ENCODE data around the gene S100A11.
"Not testable (repeated sequence)": the region's sequence is repeated elsewhere in the genome, so short reads cannot be mapped to it uniquely, and the experiment has no call there.

S100A11 gene

DNA sequence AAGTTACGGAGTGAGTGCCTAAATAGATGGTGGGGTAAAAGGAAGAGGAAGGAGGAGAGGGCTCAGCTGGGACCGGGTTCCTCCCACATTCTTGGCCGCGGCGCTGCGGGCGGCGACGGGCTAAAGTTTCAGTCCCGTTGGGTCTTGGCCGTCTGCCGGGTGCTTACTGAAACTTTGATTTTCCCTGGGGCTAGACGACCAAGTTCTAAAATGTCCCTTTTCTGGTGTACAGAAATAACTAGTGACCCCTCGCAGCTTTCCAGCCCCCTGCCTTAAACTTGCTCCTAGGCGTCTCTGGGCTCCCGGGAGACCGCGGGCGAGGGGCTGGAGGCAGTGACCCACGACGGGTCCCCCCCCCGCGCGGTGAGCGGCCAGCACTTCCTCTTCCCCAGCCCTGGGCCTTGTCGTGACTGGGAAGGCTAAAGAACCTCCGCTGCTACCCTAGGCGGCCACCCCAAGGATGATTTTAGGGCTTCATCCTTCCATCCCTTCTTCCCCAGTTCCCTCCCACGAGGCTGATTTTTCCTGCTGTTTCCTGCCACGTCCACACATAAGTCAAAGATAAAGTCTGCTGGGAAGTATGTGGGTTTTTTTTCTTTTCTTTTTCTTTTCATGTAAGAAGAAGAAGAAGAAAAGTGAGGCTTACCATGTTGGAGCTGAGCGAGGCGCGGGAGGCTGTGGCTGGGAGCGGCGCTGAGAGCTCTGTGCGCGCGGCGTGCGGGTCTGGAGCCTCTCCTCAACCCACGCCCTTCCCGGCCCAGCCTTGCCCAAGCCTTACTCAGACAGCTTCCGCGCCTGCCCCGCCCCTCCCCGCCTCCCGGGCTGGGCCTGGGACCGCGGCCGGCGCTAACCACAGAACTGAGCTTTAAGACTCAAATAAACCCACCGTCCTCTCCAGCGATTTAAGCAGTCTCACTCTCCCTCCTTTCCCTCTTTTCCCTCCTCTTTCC, at the start of gene S100A11:
Gene S100A11, minus strand, starts transcription at position 738 of the 950 bp plus-strand sequence. Its CDS starts 89 bp downstream, at position 649.
- peak; percentile 96 for DNase-seq (ENCODE audit: low spot score)

DNA sequence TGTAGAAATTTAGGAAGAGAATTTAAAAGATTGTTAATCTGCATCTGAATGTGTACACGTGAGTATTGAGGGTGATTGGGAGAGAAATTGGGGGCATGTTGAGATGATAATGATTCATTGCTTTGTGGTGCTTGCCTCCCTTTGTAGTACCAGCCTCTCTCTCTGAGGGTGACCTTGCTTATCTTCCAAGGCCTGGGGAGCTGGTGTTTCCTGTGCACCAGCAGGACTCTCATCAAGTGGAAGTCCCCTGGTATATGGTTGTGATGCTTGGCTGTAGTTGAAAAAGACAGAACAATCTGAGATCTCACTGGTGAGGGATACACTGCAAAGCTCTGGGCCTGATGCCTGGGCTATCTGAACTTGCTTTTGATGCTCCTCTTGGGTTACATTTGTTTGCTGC, 48.0 kb upstream of the S100A11 start:
- no peak for DNase-seq (ENCODE audit: low spot score)

DNA sequence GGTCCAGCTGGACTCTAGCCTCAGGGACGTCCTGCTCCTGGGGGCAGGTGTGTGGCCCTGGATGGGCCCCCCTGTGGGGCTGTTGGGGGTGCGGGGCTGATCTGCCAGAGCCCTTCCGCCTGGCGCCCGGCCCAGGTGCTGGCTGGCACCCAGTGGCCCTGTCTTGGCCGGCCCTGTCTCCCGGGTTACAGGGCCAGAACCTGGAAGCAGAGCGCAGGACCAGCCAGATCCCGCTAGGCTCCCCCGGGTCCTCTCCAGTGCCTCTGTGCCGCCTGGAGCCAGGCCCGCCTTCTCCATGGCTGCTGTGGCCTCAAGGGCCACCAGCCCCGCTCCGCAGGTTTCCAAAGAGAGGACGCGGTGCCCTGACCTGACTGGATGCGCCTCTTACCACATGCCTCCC, 44.2 kb upstream of the S100A11 start:
- not testable (repeated sequence) for DNase-seq (ENCODE audit: low spot score)

DNA sequence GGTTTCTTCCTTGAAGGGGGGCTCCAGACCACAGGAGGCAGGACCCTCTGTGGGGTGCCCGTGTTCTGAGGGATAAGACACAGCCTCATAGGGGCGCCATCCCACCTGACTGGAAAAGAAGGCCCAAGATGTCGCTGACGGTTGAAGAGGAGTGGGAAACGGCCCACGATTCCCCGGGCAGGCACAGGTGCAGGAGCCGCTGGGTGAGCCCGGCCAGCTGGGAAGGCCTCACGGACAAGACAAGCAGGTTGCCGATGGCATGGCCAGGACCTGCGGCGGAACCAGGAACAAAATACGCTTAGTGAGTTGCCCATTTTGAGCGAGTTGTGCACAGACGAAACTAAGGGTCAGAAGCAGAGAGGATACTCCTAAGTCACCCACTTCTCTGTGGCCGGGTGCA, 43.7 kb upstream of the S100A11 start:
- DNase-seq (ENCODE audit: low spot score), result not testable (repeated sequence)

DNA sequence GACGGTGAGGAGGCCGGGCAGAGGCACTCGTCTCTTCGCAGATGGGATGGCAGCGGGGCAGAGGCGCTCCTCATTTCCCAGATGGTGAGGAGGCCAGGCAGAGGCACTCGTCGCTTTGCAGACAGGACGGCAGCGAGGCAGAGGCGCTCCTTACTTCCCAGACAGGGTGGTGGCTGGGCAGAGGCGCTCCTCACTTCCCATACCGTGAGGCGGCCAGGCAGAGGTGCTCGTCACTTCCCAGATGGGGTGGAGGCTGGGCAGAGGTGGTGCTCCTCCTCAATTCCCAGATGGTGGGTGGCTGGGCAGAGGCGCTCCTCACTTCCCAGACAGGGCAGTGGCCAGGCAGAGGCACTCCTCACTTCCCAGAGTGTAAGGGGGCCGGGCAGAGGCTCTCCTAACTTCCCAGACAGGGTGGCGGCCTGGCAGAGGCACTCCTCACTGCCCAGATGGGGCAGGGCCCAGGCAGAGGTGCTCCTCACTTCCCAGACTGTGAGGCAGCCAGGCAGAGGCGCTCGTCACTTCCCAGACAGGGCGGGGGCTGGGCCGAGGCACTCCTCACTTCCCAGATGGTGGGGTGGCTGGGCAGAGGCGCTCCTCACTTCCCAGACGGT, 42.1 kb upstream of the S100A11 start:
- no peak for DNase-seq (ENCODE audit: low spot score)

DNA sequence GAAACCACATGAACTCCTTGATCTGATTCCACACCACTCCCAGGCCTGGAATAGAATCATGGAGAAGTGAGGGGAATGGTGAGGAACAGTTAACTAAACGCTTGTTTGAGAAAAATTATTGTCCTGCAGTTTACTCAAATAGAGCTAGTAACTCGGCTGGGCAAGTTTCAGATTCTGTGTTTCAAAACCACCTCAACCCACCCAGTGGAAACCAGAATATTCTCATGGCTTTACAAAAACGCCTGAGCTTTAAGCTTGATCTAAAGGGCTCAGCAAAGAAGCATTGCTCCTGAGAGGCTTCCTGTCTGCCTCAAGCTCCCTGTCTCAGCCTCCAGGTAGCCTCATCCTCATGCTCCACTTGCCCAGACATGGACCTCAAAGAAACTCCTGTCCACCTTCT, 35.5 kb upstream of the S100A11 start:
- no peak for DNase-seq (ENCODE audit: low spot score)

DNA sequence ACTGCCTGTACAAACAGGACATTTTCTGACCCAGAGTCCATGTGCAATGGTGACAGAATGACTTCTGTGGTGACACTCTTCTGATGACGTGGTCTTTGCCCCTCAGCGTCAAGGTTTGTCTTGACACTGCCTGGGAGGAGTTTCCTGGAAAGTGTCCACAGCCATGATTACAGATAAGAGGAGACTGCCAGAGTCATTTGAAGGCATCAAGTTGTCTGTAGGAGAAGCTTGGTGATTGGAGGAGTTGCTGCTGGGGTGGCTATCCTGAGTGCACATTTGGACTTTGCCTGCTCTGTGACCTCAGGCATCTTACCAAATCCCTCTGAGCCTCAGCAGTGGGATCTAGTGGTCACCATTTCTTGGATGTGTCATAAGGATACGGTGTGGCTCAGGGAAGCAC, 34.3 kb upstream of the S100A11 start:
- DNase-seq (ENCODE audit: low spot score), result no peak

DNA sequence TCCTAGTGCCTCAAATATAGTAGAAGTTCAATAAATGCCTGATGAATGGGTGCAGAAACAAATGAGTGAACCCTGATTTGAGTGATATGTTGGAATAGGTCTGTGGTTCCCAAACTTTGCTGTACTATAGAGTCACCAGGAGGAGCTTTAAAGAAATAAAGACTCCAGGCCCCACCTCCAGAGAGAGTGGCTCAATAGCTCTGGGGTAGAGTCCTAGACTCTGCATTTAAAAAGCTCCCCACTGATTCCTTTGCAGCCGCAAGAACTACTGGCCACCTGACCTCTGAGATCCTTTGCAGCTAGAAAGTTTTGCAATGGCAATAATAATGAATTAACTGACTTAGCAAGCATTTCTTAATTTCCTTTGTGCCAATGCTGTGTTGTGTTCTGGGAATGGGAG, 31.1 kb upstream of the S100A11 start:
- DNase-seq (ENCODE audit: low spot score), result no peak

DNA sequence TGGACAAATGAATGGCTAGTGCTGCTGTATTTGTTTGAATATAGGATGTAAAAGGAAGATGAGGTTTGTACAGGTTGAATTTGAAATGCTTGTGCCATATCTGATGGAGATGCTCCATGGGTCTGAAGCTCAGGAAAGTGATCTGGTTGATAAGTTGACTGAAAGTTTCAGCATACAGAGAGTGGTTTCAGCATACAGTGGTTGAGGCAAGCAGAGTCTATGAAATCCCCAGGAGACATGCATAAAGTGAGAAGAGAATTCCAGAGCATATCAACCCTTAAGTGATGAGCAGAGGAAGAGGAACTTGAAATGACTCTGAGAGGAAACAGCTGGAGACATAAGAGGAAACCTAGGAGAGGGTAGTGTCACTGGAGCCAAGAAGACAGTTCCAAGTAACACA, 30.3 kb upstream of the S100A11 start:
- DNase-seq (ENCODE audit: low spot score), result no peak

DNA sequence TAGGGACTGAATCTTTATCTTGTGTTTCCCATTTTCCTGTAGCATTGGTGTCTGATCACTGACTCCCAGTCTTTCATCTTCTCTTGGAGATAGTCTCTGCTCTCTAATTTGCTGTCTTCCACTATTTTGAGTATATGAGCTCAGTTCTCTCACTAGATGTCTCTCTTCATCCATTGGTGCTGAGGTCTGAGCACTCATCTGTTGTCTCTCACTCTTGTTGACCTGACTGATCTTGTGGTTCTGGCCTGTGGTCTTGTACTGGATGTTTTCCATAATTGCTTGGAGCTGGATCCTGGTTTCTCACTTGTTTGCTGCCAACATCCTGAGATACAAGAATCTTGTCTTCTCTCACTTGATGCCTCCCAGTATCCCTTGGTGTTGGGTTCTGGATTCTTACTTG, 25.1 kb upstream of the S100A11 start:
- DNase-seq (ENCODE audit: low spot score), result no peak

DNA sequence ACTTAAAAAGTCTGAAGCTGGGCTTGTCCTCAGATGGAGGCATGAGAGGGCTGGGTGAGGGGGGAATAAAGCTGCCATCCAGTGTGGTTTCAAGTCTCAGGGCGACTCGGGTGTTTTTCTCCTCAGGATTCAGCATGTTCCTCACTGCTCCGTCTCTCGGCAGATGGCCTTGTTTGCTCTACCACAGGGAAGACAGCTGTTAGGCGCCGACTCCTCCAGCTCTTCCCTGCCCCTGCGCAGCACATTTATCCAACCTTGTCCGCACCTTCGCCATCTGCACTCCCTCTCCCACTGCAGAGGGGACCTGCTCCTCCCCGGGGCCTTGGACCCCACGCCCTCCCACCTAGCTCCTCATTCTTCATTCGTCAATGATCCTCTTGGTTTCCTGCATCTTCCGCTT, 16.6 kb upstream of the S100A11 start:
- no peak for DNase-seq (ENCODE audit: low spot score)

DNA sequence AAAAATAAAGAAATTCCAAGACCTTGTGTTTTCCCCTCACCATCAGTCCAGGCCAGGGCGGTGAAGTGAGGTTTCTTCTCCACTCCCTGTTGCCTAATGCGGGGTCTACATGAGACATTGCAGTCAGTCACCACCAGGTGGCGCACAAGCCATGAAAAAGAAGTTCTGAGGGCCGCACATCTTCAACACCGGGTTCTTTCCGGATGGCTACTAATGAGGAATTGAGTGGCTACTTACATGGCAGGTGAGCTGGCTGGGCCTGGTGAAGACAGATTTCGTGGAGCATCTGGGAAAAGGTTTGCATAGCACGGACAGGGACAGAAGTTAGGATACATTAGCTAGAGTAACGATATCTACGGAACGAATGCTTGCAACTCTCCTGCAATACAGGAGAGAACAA, 15.8 kb upstream of the S100A11 start:
- DNase-seq (ENCODE audit: low spot score), result peak; percentile 83

DNA sequence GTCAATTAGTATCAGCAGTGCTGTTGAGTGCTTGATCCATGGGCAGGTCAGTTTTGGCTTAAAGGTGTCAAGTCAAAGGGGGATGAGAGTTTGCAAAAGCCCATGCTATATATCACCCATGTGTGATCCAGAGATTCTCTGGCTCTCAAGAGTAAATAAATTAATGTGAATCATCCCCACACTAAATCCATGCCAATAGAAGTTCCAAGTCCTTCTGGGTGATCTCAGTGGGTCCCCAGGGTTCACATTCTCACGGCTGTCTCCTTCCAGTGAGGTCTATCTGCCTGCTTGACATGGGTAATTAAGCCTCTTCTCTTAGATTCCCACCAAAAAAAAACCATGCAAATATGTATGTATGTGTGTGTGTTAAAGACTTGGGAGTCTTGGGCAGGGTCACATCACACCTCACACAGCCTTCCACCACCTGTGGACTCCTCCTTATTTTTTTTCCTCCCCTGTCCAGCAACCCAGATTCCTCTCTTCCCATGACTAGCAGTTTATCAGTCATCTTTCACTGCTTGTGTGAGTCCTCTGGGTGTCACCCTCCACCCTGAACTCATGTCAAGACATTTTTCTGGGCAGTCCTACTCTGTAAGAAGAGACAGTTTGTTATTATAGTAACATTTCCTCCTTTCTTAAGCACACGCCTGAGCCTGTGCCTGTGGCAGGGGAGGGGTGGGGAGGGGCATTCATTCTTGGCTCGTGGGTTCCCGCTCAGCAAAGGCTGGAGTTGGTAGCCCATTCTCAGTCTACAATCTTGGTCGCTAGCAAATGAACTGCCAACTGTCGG, 14.3 kb upstream of the S100A11 start:
- no peak for DNase-seq (ENCODE audit: low spot score)

DNA sequence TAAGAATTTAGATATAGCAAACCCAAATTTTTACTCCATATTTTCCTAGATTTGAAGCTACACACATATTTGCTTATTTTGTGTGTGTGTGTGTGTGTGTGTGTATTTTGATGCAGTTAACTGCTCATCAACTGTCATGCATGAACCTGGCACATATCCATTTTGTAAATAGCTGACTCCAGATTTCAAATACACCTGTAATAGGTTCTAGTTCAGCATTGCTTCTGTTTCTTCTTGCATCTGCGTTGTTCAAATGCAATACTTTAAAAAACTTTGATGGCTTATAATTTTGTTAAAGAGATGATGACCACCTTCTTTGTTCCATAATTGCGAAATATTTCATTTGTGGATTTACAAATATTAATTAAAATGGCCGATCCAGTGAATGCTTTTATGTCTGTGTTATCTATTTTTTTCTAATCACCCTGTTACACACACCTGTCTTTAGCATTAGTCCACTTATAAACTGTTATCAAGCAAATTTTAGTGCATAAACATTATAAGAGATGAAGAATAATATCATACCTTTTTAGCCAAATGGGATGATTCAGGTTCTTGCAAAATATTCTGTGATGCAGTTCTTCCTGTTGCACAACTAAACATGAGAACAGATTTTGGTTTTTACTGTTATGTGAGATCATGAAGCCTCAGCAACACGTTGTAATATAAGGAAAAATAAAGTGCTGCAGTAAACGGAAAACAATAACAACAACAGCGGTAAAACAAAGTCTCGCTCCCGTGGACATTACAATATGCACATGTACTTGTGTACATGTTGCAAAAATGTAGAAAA, 12.7 kb upstream of the S100A11 start:
- DNase-seq (ENCODE audit: low spot score), result peak; percentile 30

DNA sequence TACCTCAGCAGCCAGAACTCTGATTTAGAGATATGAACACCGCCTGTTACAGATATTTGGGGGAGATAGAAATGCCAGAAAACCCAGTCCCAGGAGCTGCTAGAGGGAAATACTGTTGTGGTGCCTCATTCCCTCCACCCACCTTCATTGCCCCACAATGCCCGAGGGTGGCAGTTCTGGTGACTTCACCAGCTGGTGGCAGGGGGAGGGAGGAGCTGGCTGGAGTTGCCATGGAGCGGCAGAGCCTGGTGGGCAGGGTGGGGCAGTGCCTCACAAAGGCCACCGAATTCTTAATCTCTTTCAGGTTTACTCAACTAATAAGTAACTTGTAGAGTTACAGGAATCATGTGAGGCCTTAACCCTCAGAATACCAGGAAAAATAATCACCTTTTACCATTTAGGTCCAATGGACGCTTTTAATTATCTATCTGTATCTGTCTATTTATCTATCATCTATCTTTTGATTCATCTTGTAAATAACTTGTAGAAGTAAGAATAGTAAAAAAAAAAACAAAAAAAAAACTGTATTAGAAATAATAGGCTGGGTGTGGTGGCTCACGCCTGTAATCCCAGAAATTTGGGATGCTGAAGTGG, 11.7 kb upstream of the S100A11 start:
- peak; percentile 58 for DNase-seq (ENCODE audit: low spot score)

DNA sequence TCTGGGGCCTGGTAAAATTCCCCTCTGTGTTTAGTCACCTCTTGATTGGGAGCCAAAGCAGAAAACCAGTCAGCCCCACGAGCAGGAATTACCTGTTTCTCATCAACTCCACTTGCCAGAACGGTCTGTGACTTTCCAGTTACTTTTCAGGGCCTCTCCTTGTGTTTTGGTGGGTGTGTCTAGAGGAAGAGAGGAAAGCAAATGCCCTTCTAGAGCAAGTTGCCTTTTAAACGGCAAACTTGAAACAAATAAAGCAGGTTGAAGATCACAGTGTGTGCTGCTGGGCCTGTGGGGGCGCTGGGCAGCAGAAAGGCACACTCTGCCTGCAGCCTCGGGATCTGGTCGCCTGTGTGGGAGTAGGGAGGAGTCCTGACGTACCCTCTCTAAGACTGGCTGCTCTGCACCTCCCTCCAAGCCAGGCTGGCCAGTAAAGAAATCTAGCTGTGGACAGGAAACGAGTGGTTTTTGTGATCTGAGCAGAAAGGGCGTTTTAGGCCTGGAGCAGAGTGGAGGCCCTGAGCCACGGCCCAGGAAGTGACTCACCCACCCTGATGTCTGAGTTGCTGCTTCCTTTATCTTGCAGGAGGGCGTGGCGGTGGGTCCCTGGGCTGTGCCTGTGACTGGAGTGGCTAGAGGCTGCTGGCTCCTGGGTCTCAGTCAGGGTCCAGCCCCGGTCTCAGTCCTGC, 11.1 kb upstream of the S100A11 start:
- peak; percentile 92 for DNase-seq (ENCODE audit: low spot score)

DNA sequence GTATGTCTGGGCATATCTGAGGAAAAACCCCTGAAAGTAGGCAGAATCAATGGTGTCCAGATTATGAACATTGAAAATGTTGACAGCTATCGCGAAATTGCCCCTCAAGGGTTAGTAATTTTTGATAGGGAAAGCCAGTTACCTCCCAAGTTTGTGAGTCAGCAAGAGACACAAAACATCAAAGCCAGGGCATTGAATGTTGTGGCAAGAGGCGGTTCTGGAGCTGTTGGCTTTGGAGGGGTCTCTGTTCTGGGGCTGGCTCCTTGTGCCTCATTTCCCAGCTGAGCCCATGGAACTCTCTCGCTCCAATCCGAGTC, 10.6 kb upstream of the S100A11 start:
- no peak for DNase-seq (ENCODE audit: low spot score)

DNA sequence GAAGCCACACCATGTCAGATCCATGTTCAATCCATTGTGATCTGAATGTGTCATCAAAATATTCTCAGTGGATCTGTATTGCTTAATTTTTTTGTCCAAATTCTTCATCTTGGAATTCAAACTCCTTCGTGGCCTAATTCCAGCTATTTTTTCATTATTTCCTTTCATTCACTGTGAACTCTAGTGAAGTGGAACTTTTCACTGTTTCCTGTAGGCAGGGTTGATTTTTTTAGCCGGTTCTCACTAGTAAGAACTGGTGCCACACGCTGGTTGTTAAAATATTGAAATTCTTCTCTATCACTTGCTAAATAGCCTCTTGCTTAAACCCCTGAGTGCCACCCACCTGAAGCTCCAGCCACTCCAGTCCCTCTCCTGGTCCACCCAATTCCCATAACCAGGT, 7.6 kb upstream of the S100A11 start:
- DNase-seq (ENCODE audit: low spot score), result peak; percentile 34

DNA sequence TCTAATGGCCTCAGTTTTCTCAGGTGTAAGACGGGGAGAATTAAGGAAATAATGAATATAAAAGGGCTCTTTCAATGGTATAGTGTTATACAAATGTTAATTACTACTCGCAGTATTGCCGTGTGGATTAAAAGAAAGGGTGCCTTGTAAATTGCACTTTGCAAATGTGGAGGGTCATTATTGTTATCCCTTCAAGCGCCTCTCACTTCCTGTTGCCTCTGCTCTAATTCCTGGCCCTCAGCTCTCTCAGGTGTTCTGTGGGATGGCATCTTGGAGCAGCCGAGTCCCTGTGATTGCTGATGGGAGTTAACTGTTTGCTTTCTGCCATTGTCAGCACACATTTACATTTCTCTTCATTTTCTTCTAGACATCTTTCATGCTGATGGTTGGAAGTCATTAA, 7.1 kb upstream of the S100A11 start:
- DNase-seq (ENCODE audit: low spot score), result no peak

DNA sequence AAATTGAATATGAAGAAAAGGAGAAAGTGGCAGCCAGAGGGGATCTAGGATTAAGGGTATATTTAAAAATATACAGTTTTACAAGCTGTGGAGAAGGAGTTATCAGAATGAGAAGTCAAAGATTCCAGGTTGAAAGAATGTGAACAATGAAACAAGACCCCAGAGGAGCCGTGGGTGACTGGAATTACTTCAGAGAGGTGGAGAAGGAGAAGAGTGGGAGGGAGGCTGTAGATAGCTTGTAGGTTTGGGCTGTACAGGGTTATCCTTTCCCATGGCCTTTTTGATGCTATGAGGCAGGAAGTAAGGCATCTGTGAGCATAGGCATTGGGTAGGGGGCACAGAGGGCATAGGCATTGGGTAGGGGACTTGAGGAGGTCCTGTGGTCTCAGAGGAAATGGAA, 5.2 kb upstream of the S100A11 start:
- DNase-seq (ENCODE audit: low spot score), result no peak

DNA sequence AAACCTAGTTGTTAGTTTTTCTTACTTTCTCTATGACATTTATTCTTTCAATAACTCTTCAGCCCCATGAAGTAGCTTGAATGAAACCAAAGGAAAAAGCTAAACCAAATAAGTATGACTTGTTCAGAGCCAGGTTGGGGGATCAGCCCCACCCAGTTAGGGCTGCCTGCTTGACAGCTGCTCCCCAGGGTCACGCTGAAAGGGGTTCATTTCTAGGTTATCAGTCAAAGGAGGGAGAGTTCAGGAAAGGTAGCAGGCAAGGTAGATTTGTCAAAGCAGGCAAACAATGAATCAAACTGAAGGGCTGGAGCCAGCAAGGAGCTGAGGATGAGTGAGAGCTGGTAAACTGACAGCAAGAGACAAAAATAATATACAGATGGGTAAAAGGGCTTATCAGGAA, 3.1 kb upstream of the S100A11 start:
- no peak for DNase-seq (ENCODE audit: low spot score)
